IMR-90 (cell line): ENCODE measurements around the gene TNPO2. TPM values are rescaled to one million over a fixed set of nuclear protein-coding genes. Genes with fewer than 3 reads are reported as not detected.

ENCODE experiments used
- ATAC-seq: fragments of 200-7000 bp; cut with Tn5 transposase; 2 replicates; pipeline ENCODE4 v1.9.1; 2020; ENCODE audit warnings: low read depth, mild to moderate bottlenecking, moderate library complexity
- BruUV-seq: library from RNA; stranded (reverse); fragments of 400-500 nt; replicated peaks from 2 replicates; lab custom pipeline; 2021; lab: Mats Ljungman, UMichigan
- CTCF ChIA-PET: fragments of 300-600 bp; formaldehyde crosslinking; extraction: SDS; loops from one replicate; lab custom pipeline; 2021; ENCODE audit warnings: antibody characterized with exemption; lab: Yijun Ruan, JAX
- POLR2A ChIA-PET: fragments of 300-600 bp; sonication (Branson Sonifier 250); formaldehyde crosslinking; loops from one replicate; lab custom pipeline; 2022; ENCODE audit warnings: antibody characterized with exemption; ENCODE audit not compliant: unreplicated experiment; lab: Charles Lee
- DNase-seq: peaks from one replicate; pipeline ENCODE4 v3.0.0; 2013
- H2AFZ ChIP-seq: replicated peaks from 2 replicates; pipeline ENCODE3; 2013; ENCODE audit warnings: low read length, mild to moderate bottlenecking; ENCODE audit not compliant: poor library complexity
- H2AK5ac ChIP-seq: 2 replicates; pipeline ENCODE4 v1.6.1; 2013; ENCODE audit warnings: low read depth, low read length, inconsistent platforms
- H2AK9ac ChIP-seq: replicated peaks from 2 replicates; pipeline ENCODE3; 2013; ENCODE audit warnings: mild to moderate bottlenecking, low read depth, low read length, moderate library complexity; ENCODE audit not compliant: poor library complexity
- H2BK120ac ChIP-seq: 2 replicates; pipeline ENCODE4 v1.6.1; 2013; ENCODE audit warnings: low read depth, low read length, inconsistent platforms
- H2BK15ac ChIP-seq: 3 replicates; pipeline ENCODE4 v1.6.1; 2013; ENCODE audit warnings: low read depth, low read length, inconsistent platforms
- H2BK20ac ChIP-seq: 2 replicates; pipeline ENCODE4 v1.6.1; 2013; ENCODE audit warnings: low read depth, mild to moderate bottlenecking, inconsistent platforms, low read length, moderate library complexity
- H2BK5ac ChIP-seq: 2 replicates; pipeline ENCODE4 v1.6.1; 2013; ENCODE audit warnings: mild to moderate bottlenecking, low read depth, low read length, inconsistent platforms; ENCODE audit not compliant: poor library complexity, severe bottlenecking
- H3K14ac ChIP-seq: replicated peaks from 2 replicates; pipeline ENCODE4 v1.6.1; 2013; ENCODE audit warnings: low read depth, low read length, inconsistent platforms
- H3K18ac ChIP-seq: 2 replicates; pipeline ENCODE4 v1.6.1; 2013; ENCODE audit warnings: low read depth, low read length, control low read depth
- H3K23ac ChIP-seq: 2 replicates; pipeline ENCODE4 v1.6.1; 2013; ENCODE audit warnings: low read depth, low read length, inconsistent platforms
- H3K27ac ChIP-seq: 2 replicates; pipeline ENCODE4 v1.5.1; 2013; ENCODE audit warnings: mild to moderate bottlenecking, control low read depth, low read length; ENCODE audit not compliant: insufficient read depth
- H3K27me3 ChIP-seq: 2 replicates; pipeline ENCODE4 v1.6.1; 2013; ENCODE audit warnings: low read length; ENCODE audit not compliant: control insufficient read depth, insufficient read depth
- H3K36me3 ChIP-seq: 2 replicates; pipeline ENCODE4 v1.6.1; 2013; ENCODE audit warnings: low read length, mixed read lengths; ENCODE audit not compliant: control insufficient read depth, insufficient read depth
- H3K4ac ChIP-seq: 2 replicates; pipeline ENCODE4 v1.6.1; 2013; ENCODE audit warnings: low read depth, low read length, inconsistent platforms
- H3K4me1 ChIP-seq: 2 replicates; pipeline ENCODE4 v1.6.1; 2013; ENCODE audit warnings: low read length, mixed read lengths; ENCODE audit not compliant: control insufficient read depth, insufficient read depth
- H3K4me2 ChIP-seq: 2 replicates; pipeline ENCODE4 v1.6.1; 2013; ENCODE audit warnings: low read depth, mild to moderate bottlenecking, control low read depth, low read length, moderate library complexity
- H3K4me3 ChIP-seq: 2 replicates; pipeline ENCODE4 v1.5.1; 2013; ENCODE audit warnings: low read depth, mild to moderate bottlenecking, control low read depth, low read length, moderate library complexity; ENCODE audit not compliant: insufficient read depth
- H3K56ac ChIP-seq: 2 replicates; pipeline ENCODE4 v1.6.1; 2013; ENCODE audit warnings: low read length, inconsistent platforms; ENCODE audit not compliant: insufficient read depth; ENCODE audit errors: extremely low read depth
- H3K79me1 ChIP-seq, 2 experiments: 2 replicates each; pipeline ENCODE4 v1.6.1; 2013; ENCODE audit warnings: low read length in 2 of 2, inconsistent platforms in 1 of 2, low read depth in 1 of 2
- H3K9ac ChIP-seq: 2 replicates; pipeline ENCODE4 v1.6.1; 2013; ENCODE audit warnings: low read depth, low read length, control low read depth
- H3K9me1 ChIP-seq: 2 replicates; pipeline ENCODE4 v1.6.1; 2013; ENCODE audit warnings: low read length, inconsistent platforms; ENCODE audit not compliant: insufficient read depth
- H3K9me3 ChIP-seq: 2 replicates; pipeline ENCODE4 v1.6.1; 2013; ENCODE audit warnings: low read length; ENCODE audit not compliant: control insufficient read depth, insufficient read depth
- H4K20me1 ChIP-seq: 2 replicates; pipeline ENCODE4 v1.6.1; 2013; ENCODE audit warnings: low read length, inconsistent platforms; ENCODE audit not compliant: insufficient read depth
- H4K5ac ChIP-seq: 2 replicates; pipeline ENCODE4 v1.6.1; 2013; ENCODE audit warnings: mild to moderate bottlenecking, low read depth, low read length, control low read depth
- H4K8ac ChIP-seq, 2 experiments: 2 replicates each; pipeline ENCODE4 v1.6.1; 2013; ENCODE audit warnings: low read depth in 2 of 2, low read length in 2 of 2, control low read depth in 1 of 2, inconsistent platforms in 1 of 2
- H4K91ac ChIP-seq: 2 replicates; pipeline ENCODE4 v1.6.1; 2013; ENCODE audit warnings: low read depth, low read length, inconsistent platforms; ENCODE audit not compliant: insufficient read depth
- CEBPB ChIP-seq: IDR thresholded peaks from 2 replicates; pipeline ENCODE4 v1.6.1; 2012; ENCODE audit warnings: low read depth, low read length, improper control_type of control experiment
- CHD1 ChIP-seq: IDR thresholded peaks from 2 replicates; pipeline ENCODE4 v1.6.1; 2012; ENCODE audit warnings: low read depth, low read length, improper control_type of control experiment
- CTCF ChIP-seq: conservative IDR thresholded peaks from 2 replicates; pipeline ENCODE4 v1.5.1; 2012; ENCODE audit warnings: mild to moderate bottlenecking, low read depth, low read length, improper control_type of control experiment
- FOS ChIP-seq: fragments of 150-350 bp; IDR thresholded peaks from 2 replicates; pipeline ENCODE4 v1.6.1; 2016; ENCODE audit warnings: low read depth, low read length
- MAZ ChIP-seq: IDR thresholded peaks from 2 replicates; pipeline ENCODE4 v1.6.1; 2012; ENCODE audit warnings: low read depth, mild to moderate bottlenecking, low read length, improper control_type of control experiment, moderate library complexity, borderline replicate concordance
- MXI1 ChIP-seq: IDR thresholded peaks from 2 replicates; pipeline ENCODE4 v1.6.1; 2012; ENCODE audit warnings: low read depth, mild to moderate bottlenecking, low read length, moderate library complexity, borderline replicate concordance
- NFE2L2 ChIP-seq: fragments of 150-350 bp; IDR thresholded peaks from 2 replicates; pipeline ENCODE4 v1.6.1; 2016; ENCODE audit warnings: low read depth, mild to moderate bottlenecking, low read length
- POLR2A ChIP-seq: IDR thresholded peaks from 2 replicates; pipeline ENCODE4 v1.6.1; 2012; ENCODE audit warnings: mild to moderate bottlenecking, low read depth, low read length
- RAD21 ChIP-seq: IDR thresholded peaks from 2 replicates; pipeline ENCODE4 v1.6.1; 2012; ENCODE audit warnings: low read length, improper control_type of control experiment
- RFX5 ChIP-seq: IDR thresholded peaks from 2 replicates; pipeline ENCODE4 v1.8.0; 2012; ENCODE audit warnings: low read depth, mild to moderate bottlenecking, low read length, moderate library complexity
- SMC3 ChIP-seq: fragments of 150-350 bp; IDR thresholded peaks from 2 replicates; pipeline ENCODE4 v1.6.1; 2016; ENCODE audit warnings: low read depth, mild to moderate bottlenecking, antibody characterized with exemption, low read length, moderate library complexity
- USF2 ChIP-seq: fragments of 150-350 bp; IDR thresholded peaks from 2 replicates; pipeline ENCODE4 v1.6.1; 2017; ENCODE audit warnings: mild to moderate bottlenecking, antibody characterized with exemption, low read length, low read depth
- WGBS, 2 experiments: methylation state at CpG; one replicate each; pipeline versions ENCODE4 v1.1.5 to v1.1.7; 2013; ENCODE audit warnings: missing lambda C conversion rate in 2 of 2; ENCODE audit not compliant: insufficient read length in 1 of 2; ENCODE audit errors: extremely low coverage in 2 of 2; 5-methylcytosine and 5-hydroxymethylcytosine counted together
- dilution Hi-C: fragments of 300-500 bp; cut with HindIII; formaldehyde crosslinking; loops from one replicate; pipeline ENCODE4 v1.14.3; 2018; ENCODE audit warnings: low sequenced_read_pairs; ENCODE audit not compliant: unreplicated experiment
- in situ Hi-C: fragments of 300-500 bp; cut with MboI; formaldehyde crosslinking; loops from 3 replicates; pipeline ENCODE4 v1.14.3; 2019; ENCODE audit warnings: low sequenced_read_pairs, inconsistent platforms, mixed read lengths
- intact Hi-C: fragments of 100-400 bp; cut with micrococcal nuclease; formaldehyde crosslinking; loops from 2 replicates; pipeline ENCODE4 v1.10.0; 2022
- polyA plus RNA-seq, 3 experiments: library from polyadenylated mRNA; depleted of rRNA; stranded (reverse); fragments of >200 nt; gene quantifications; 2 replicates each; pipeline ENCODE4 v1.2.3, GENCODE V29; 2012; ENCODE audit warnings: low replicate concordance in 1 of 3
- total RNA-seq: library from RNA; depleted of rRNA; stranded (reverse); fragments of >200 nt; gene quantifications from 2 replicates; pipeline ENCODE4 v1.2.3, GENCODE V29; 2012

TNPO2 gene
- total and polyA plus RNA-seq, 2 of the 4 experiments (the other 2 are of a cell fraction): 36.0 to 77.2 TPM

GRCh38 chr19:12668932-12669269, 54.8 kb downstream of the TNPO2 start:
- peak overlapping the region; percentile 65 for H3K14ac ChIP-seq
- 0% methylated on average over 18 of the region's 24 CpGs; no CpG with 5 or more reads in 1 of the 2 experiments for WGBS, 2 experiments
- H3K79me1 ChIP-seq: peaks cover 38 to 71% of the 10 kb centered on the region in 2 experiments
- H4K20me1 ChIP-seq: no peaks in the 10 kb centered on the region
- 0 out of 2 replicates have a peak, but pooled peaks cover 13% of the 10 kb centered on the region for H3K9me1 ChIP-seq
- TF ChIP-seq FOS (no peak), RAD21 (no peak), SMC3 (no peak), CHD1 (no peak), MXI1 (no peak), RFX5 (no peak), POLR2A (no peak), CEBPB (no peak), USF2 (no peak), CTCF (no peak), MAZ (no peak), NFE2L2 (no peak)
- H3K4me1 ChIP-seq: peaks cover 15% of the 10 kb centered on the region
- H3K27me3 ChIP-seq: no peaks in the 10 kb centered on the region
- H3K56ac ChIP-seq: peak overlapping the region; percentile 97
- 0 out of 2 replicates have a peak overlapping the region, but pooled peaks have one; percentile 2 for H3K18ac ChIP-seq
- H2AK5ac ChIP-seq: peak overlapping the region; percentile 84
- H4K5ac ChIP-seq: peak overlapping the region; percentile 29
- H3K4me3 ChIP-seq: peak overlapping the region; percentile 58
- DNase-seq (peak; percentile 65), ATAC-seq (peak; percentile 40)
- no peak overlapping the region for H2BK20ac ChIP-seq
- peak overlapping the region; percentile 97 for H3K4me2 ChIP-seq
- H2BK120ac ChIP-seq: no peak overlapping the region
- H3K4ac ChIP-seq: peak overlapping the region; percentile 84
- peak overlapping the region; percentile 98 for H2AK9ac ChIP-seq
- H3K9me3 ChIP-seq: no peaks in the 10 kb centered on the region
- ChIA-PET POLR2A (no interaction called here), CTCF (no interaction called here)
- H4K8ac ChIP-seq: peak overlapping the region; percentile 72 to 91
- peak overlapping the region; percentile 95 for H2AFZ ChIP-seq
- H3K27ac ChIP-seq: peak overlapping the region; percentile 79
- peak overlapping the region; percentile 54 for H2BK5ac ChIP-seq
- intact Hi-C loops: loop anchor here (1.0 kb wide), 1 partner anchor 59 kb away; the partner anchor contains the start of genes ZNF490 and ZNF791
- H2BK15ac ChIP-seq: no peak overlapping the region
- in situ Hi-C loops: no loop called here
- H4K91ac ChIP-seq: peak overlapping the region; percentile 67
- no TSS peak for BruUV-seq
- dilution Hi-C loops: no loop called here
- H3K23ac ChIP-seq: peak overlapping the region; percentile 22; the same call in 1 of the 2 replicates
- peak overlapping the region; percentile 81 for H3K9ac ChIP-seq
- peaks cover 12% of the 10 kb centered on the region for H3K36me3 ChIP-seq
